Measurements from ENCODE around the gene ALDOA.
"Not testable (repeated sequence)": the region's sequence is repeated elsewhere in the genome, so short reads cannot be mapped to it uniquely, and the experiment has no call there.

The ALDOA gene

DNA sequence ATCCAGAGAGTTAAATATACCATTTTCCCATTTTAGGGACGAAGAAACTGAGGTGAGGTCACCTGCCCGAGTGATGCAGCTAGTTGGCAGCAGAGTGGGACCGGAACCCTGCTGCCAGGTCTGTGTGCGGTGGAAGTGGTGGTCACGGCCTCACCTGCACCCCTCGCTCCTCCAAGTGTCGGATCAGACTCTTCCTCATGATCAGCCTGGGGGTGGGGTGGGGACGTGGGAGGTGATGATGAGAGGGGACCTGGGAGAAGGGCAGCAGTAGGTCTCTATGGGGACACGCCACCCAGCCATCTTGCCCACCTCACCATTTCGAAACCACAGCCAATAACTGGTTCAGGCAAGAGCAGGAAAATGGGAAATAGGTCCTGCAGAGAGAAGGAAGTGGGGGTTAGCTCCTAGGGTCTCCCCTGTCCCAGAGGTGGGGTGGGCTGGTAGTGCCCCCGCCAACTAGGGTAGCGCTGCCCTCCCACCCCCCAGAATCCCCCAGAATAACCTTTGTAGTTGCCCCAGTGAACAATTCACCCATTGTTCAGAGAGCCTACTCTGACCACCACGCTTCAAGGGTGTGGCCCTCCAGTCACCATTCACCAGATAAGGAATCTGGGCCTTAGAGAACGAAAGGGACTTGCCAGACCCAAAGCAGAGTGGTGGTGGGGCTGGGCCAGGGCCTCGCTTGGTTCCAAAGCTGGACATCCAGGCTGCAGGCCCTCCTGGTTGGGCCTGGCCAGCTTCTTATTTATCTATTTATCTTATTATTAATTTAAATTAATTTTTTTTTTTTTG is 42.7 kb downstream of the ALDOA start:
- peaks cover 55% of the 10 kb centered on the region for H3K36me3 Mint-ChIP-seq
- no peaks in the 10 kb centered on the region for H3K9me3 Mint-ChIP-seq
- no peak overlapping the region for H3K27ac Mint-ChIP-seq
- H3K4me3 Mint-ChIP-seq: no peak overlapping the region
- ATAC-seq: no peak
- H3K4me1 Mint-ChIP-seq: peaks cover 5% of the 10 kb centered on the region
- no peaks in the 10 kb centered on the region for H3K27me3 Mint-ChIP-seq

DNA sequence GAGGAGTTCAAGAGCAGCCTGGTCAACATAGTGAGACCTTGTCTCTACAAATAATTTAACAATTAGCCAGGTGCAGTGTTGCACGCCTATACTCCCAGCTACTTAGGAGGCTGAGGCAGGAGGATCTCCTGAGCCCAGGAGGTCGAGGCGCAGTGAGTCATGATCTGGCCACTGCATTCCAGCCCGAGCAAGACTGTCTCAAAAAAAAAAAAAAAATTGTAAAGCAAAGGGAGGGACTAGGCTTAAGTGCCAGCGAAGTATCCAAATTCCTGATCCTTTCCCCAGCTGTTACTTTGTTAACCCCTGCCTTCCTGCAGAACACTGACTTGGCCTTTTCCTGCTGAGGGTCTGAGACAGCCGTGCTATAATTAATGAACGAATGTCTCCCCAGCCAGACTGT is 45.1 kb downstream of the ALDOA start:
- Mint-ChIP-seq H3K4me1 (peaks cover 20% of the 10 kb centered on the region), H3K4me3 (no peak overlapping the region), H3K27me3 (no peaks in the 10 kb centered on the region), H3K9me3 (no peaks in the 10 kb centered on the region), H3K27ac (no peak overlapping the region), H3K36me3 (peaks cover 47% of the 10 kb centered on the region)
- ATAC-seq: no peak

DNA sequence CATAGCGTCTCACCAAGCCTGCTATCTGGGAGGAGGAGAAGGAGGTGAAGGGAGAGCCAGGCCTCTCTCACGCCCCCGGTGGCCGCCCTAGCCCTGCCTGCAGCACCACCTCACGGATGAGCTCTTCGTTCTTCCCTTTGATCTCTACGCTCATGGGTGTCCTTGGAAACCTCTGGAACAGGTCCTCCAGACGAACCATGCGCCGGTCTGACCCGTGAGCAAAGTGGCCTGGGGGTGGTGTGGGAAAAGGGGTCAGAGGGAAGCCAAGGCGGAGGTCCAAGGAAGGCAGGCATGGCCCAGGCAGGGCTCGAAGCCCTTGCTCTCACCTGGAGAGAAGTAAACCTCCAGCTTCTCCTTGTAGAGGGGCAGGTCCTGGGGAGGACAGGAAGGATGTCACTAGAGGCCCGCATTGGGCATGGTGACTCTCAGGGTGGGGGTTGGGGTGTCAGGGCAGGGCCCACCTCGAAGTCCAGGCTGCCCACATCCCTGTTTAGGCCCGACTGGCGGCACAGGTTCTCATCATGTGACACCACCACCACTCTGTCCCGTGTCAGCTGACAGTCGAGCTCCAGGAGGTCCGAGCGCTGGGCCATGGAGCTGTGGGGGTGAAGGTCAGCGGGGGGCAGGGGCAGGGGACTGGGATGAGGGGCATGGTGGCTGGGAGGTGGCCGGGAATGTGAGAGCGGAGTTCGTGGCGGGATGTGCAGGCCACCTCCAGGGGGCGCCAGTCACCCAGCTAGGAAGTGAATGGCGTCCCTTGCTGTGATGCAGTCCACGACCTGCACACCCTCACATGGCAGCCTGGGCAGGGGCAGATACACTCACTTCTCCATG is 46.9 kb downstream of the ALDOA start:
- H3K9me3 Mint-ChIP-seq: no peaks in the 10 kb centered on the region
- H3K4me1 Mint-ChIP-seq: peaks cover 20% of the 10 kb centered on the region
- peak; percentile 44 for ATAC-seq
- peaks cover 40% of the 10 kb centered on the region for H3K36me3 Mint-ChIP-seq
- H3K4me3 Mint-ChIP-seq: no peak overlapping the region
- H3K27me3 Mint-ChIP-seq: no peaks in the 10 kb centered on the region
- H3K27ac Mint-ChIP-seq: no peak overlapping the region

GRCh38 chr16:30113031-30113710 is 47.6 kb downstream of the ALDOA start, which contains the start of gene GDPD3:
GDPD3 (minus strand) TSS chr16:30113537; CDS start chr16:30113478, 59 bp downstream.
- Mint-ChIP-seq H3K4me3 (no peak within 1 kb of the TSS), H3K27me3 (no peaks in the 10 kb centered on the region), H3K27ac (peak within 1 kb of the TSS; percentile 41), H3K9me3 (no peaks in the 10 kb centered on the region), H3K4me1 (peaks cover 20% of the 10 kb centered on the region), H3K36me3 (peaks cover 33% of the 10 kb centered on the region)
- no peak for ATAC-seq

DNA sequence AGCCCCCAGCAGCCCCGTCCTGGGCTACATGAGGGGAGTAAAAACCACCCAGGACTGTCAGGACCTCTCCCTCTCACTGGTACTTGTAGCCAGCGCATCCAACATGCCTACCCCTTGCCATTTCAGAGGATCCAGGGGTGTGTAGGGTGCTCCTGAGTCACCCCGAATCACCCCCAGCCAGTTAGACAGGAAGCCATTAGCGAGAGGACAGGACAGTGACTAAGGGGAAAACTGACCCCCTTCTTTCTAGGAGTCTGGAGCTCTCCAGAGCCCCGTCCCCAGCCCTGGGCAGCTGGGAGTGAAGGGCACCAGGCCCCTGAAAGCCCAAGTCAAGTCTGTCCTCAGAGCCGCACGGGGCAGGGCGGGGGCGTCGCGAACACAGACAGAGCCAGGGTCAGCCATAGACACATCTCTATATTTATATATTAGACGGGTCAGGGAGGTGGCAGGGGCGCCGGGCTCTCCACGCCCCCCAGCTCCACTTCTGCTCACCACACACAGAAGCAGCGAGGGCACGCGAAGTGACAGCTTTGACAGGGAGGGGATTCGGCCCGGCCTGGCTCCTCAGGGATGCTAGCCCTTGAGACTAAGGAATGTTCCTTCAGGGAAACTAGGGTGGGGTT is 48.3 kb downstream of the ALDOA start:
- Mint-ChIP-seq H3K4me3 (no peak overlapping the region), H3K27me3 (no peaks in the 10 kb centered on the region), H3K4me1 (peaks cover 20% of the 10 kb centered on the region), H3K36me3 (peaks cover 31% of the 10 kb centered on the region), H3K27ac (peak overlapping the region; percentile 41), H3K9me3 (no peaks in the 10 kb centered on the region)
- ATAC-seq: no peak

GRCh38 chr16:30114411-30114810 is 48.9 kb downstream of the ALDOA start:
- Mint-ChIP-seq H3K27ac (peak overlapping the region; percentile 41), H3K4me1 (peaks cover 20% of the 10 kb centered on the region), H3K4me3 (no peak overlapping the region), H3K27me3 (no peaks in the 10 kb centered on the region), H3K36me3 (peaks cover 36% of the 10 kb centered on the region), H3K9me3 (no peaks in the 10 kb centered on the region)
- ATAC-seq: no peak

- H3K36me3 Mint-ChIP-seq: peaks cover 38% of the 10 kb centered on the region
- peak overlapping the region; percentile 41 for H3K27ac Mint-ChIP-seq
- H3K4me3 Mint-ChIP-seq, H3K9me3 Mint-ChIP-seq, ATAC-seq, H3K27me3 Mint-ChIP-seq: not testable (repeated sequence)
- peaks cover 21% of the 10 kb centered on the region for H3K4me1 Mint-ChIP-seq
Measured at GRCh38 chr16:30114833-30115232, 49.3 kb downstream of the ALDOA start.

GRCh38 chr16:30115238-30115637 is 49.7 kb downstream of the ALDOA start:
- H3K27ac Mint-ChIP-seq: peak overlapping the region; percentile 41
- peaks cover 25% of the 10 kb centered on the region for H3K4me1 Mint-ChIP-seq
- H3K4me3 Mint-ChIP-seq: no peak overlapping the region
- peaks cover 38% of the 10 kb centered on the region for H3K36me3 Mint-ChIP-seq
- no peaks in the 10 kb centered on the region for H3K9me3 Mint-ChIP-seq
- peak; percentile 63 for ATAC-seq
- H3K27me3 Mint-ChIP-seq: no peaks in the 10 kb centered on the region

GRCh38 chr16:30116291-30117207 is 51.0 kb downstream of the ALDOA start:
- Mint-ChIP-seq H3K36me3 (peaks cover 28% of the 10 kb centered on the region), H3K4me1 (peaks cover 34% of the 10 kb centered on the region), H3K4me3 (no peak overlapping the region), H3K27ac (no peak overlapping the region), H3K27me3 (no peaks in the 10 kb centered on the region), H3K9me3 (no peaks in the 10 kb centered on the region)
- no peak for ATAC-seq

DNA sequence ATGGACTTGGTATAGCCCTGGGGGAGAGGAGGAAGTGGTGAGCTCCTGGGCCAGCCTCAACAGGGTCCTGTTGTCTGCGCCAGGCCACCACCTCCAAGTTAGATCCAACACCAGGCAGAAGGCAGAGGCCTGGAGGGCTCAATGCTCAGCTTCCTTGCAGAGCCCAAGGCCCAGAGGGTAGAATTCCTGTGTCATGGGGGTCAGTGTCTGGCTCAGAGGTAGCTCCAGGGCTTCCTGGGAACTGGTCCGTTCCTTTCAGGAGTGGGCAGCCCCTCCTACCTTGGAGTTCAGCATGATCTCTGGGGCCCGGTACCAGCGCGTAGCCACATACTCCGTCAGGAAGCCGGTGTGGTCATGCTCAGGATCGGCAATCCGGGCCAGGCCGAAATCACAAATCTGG is 52.2 kb downstream of the ALDOA start:
- Mint-ChIP-seq H3K27me3 (no peaks in the 10 kb centered on the region), H3K9me3 (no peaks in the 10 kb centered on the region), H3K4me1 (peaks cover 46% of the 10 kb centered on the region), H3K4me3 (no peak overlapping the region), H3K36me3 (peaks cover 20% of the 10 kb centered on the region), H3K27ac (no peak overlapping the region)
- ATAC-seq: no peak

GRCh38 chr16:30119428-30119827 is 53.9 kb downstream of the ALDOA start:
- H3K27me3 Mint-ChIP-seq: no peaks in the 10 kb centered on the region
- no peak for ATAC-seq
- peaks cover 38% of the 10 kb centered on the region for H3K4me1 Mint-ChIP-seq
- H3K36me3 Mint-ChIP-seq: peaks cover 11% of the 10 kb centered on the region
- H3K4me3 Mint-ChIP-seq: no peak overlapping the region
- H3K9me3 Mint-ChIP-seq: no peaks in the 10 kb centered on the region
- H3K27ac Mint-ChIP-seq: peak overlapping the region; percentile 59
